Measurements from ENCODE around the gene GRK6. TPM values are rescaled to one million over a fixed set of nuclear protein-coding genes. Genes with fewer than 3 reads are reported as not detected.

The GRK6 gene
- total RNA-seq, 4 donors from 2014 or later, result 20.7 to 42.3 (median 31.5) TPM

GRCh38 chr5:177392765-177393164, 33.7 kb upstream of the GRK6 start:
- ATAC-seq, result no peak
- H3K27ac ChIP-seq, result no peak overlapping the region
- no peaks in the 10 kb centered on the region for H3K36me3 ChIP-seq
- TF ChIP-seq POLR2AphosphoS5 (IDR thresholded peaks at IDR 0.05) (no peak), CTCF (IDR thresholded peaks at IDR 0.05) (no peak), EP300 (IDR thresholded peaks at IDR 0.05) (no peak), POLR2A (IDR thresholded peaks at IDR 0.05) (no peak)
- no peak overlapping the region for H3K4me3 ChIP-seq
- peaks cover 0 to 16% (median 5%) of the 10 kb centered on the region in 3 donors for H3K4me1 ChIP-seq
- no peaks in the 10 kb centered on the region for H3K9me3 ChIP-seq
- peaks cover 53% of the 10 kb centered on the region for H3K27me3 ChIP-seq
- WGBS, 2 donors (ENCODE audit: low coverage in 1 of 2), result 83% methylated on average over 1 of the region's 5 CpGs; no CpG with 5 or more reads in 1 of the 2 donors

GRCh38 chr5:177393206-177393765, 33.2 kb upstream of the GRK6 start:
- 100% methylated on average over 1 of the region's 1 CpG; no CpG with 5 or more reads in 1 of the 2 donors for WGBS, 2 donors (ENCODE audit: low coverage in 1 of 2)
- Histone ChIP-seq H3K36me3 (no peaks in the 10 kb centered on the region), H3K4me3 (no peak overlapping the region), H3K9me3 (no peaks in the 10 kb centered on the region), H3K4me1 (peaks cover 0 to 16% (median 5%) of the 10 kb centered on the region in 3 donors), H3K27ac (no peak overlapping the region), H3K27me3 (peaks cover 53% of the 10 kb centered on the region)
- no peak for ATAC-seq
- TF ChIP-seq CTCF (IDR thresholded peaks at IDR 0.05) (no peak), EP300 (IDR thresholded peaks at IDR 0.05) (no peak), POLR2A (IDR thresholded peaks at IDR 0.05) (no peak), POLR2AphosphoS5 (IDR thresholded peaks at IDR 0.05) (no peak)

- TF ChIP-seq POLR2A (IDR thresholded peaks at IDR 0.05), result no peak
- no peak for TF ChIP-seq CTCF (IDR thresholded peaks at IDR 0.05)
- TF ChIP-seq POLR2AphosphoS5 (IDR thresholded peaks at IDR 0.05), result no peak
- no peak for TF ChIP-seq EP300 (IDR thresholded peaks at IDR 0.05)
- H3K27ac ChIP-seq, result no peak overlapping the region
- no peak for ATAC-seq
- H3K27me3 ChIP-seq, result peaks cover 54% of the 10 kb centered on the region
- WGBS, 2 donors (ENCODE audit: low coverage in 1 of 2), result 20 to 60% methylated on average over 1 of the region's 5 CpGs
- H3K4me1 ChIP-seq, result peaks cover 0 to 14% (median 5%) of the 10 kb centered on the region in 3 donors
- H3K36me3 ChIP-seq, result no peaks in the 10 kb centered on the region
- H3K4me3 ChIP-seq, result no peak overlapping the region
- H3K9me3 ChIP-seq, result no peaks in the 10 kb centered on the region
Measured at GRCh38 chr5:177393990-177394389, 32.5 kb upstream of the GRK6 start.

GRCh38 chr5:177396078-177396477, 30.4 kb upstream of the GRK6 start:
- Histone ChIP-seq H3K36me3 (no peaks in the 10 kb centered on the region), H3K9me3 (no peaks in the 10 kb centered on the region), H3K4me3 (no peak overlapping the region), H3K27me3 (peaks cover 61% of the 10 kb centered on the region), H3K4me1 (peaks cover 0 to 11% (median 8%) of the 10 kb centered on the region in 3 donors), H3K27ac (no peak overlapping the region)
- TF ChIP-seq POLR2A (IDR thresholded peaks at IDR 0.05) (no peak), POLR2AphosphoS5 (IDR thresholded peaks at IDR 0.05) (no peak), CTCF (IDR thresholded peaks at IDR 0.05) (no peak), EP300 (IDR thresholded peaks at IDR 0.05) (no peak)
- WGBS, 2 donors (ENCODE audit: low coverage in 1 of 2), result 38% methylated on average over 2 of the region's 8 CpGs; no CpG with 5 or more reads in 1 of the 2 donors
- no peak for ATAC-seq

GRCh38 chr5:177396807-177397206, 29.7 kb upstream of the GRK6 start:
- Histone ChIP-seq H3K9me3 (no peaks in the 10 kb centered on the region), H3K27ac (no peak overlapping the region), H3K27me3 (peaks cover 68% of the 10 kb centered on the region), H3K4me3 (no peak overlapping the region), H3K36me3 (no peaks in the 10 kb centered on the region), H3K4me1 (peaks cover 0 to 11% (median 8%) of the 10 kb centered on the region in 3 donors)
- ATAC-seq, result no peak
- TF ChIP-seq POLR2AphosphoS5 (IDR thresholded peaks at IDR 0.05) (no peak), CTCF (IDR thresholded peaks at IDR 0.05) (no peak), EP300 (IDR thresholded peaks at IDR 0.05) (no peak), POLR2A (IDR thresholded peaks at IDR 0.05) (no peak)
- 84% methylated on average over 5 of the region's 10 CpGs; no CpG with 5 or more reads in 1 of the 2 donors for WGBS, 2 donors (ENCODE audit: low coverage in 1 of 2)
